Mesenteric fat pad (tissue), 1 donor: ENCODE results near the gene DUS4L. TPM values are rescaled to one million over a fixed set of nuclear protein-coding genes. Genes with fewer than 3 reads are reported as not detected.
"Not testable (repeated sequence)": the region's sequence is repeated elsewhere in the genome, so short reads cannot be mapped to it uniquely, and the experiment has no call there.

Experiments
- DNase-seq: peaks from one replicate; pipeline ENCODE4 v3.0.0-alpha.2; 2020; ENCODE audit warnings: low spot score
- long read RNA-seq: library from polyadenylated mRNA; unstranded; transcript quantifications from one replicate; pipeline ENCODE4 v2.0.0, GENCODE V29; 2020
- total RNA-seq: library from RNA; stranded (reverse); fragmentation: NEBNext Ultra II Directional; extraction: Animal tissue kit (Norgen Biotek cat#: 25700); gene quantifications from one replicate; pipeline ENCODE4 v1.2.1, GENCODE V29; 2021
- donor health status: DM: yes; HTN: yes; CAD: no.

The DUS4L gene, protein sequence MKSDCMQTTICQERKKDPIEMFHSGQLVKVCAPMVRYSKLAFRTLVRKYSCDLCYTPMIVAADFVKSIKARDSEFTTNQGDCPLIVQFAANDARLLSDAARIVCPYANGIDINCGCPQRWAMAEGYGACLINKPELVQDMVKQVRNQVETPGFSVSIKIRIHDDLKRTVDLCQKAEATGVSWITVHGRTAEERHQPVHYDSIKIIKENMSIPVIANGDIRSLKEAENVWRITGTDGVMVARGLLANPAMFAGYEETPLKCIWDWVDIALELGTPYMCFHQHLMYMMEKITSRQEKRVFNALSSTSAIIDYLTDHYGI
- 4.3 TPM for total RNA-seq
- long read RNA-seq, partial matches to known transcripts: 8 of 18 reads
- long read RNA-seq, other reads (novel, unspliced or antisense): 6 of 18 reads

DNA sequence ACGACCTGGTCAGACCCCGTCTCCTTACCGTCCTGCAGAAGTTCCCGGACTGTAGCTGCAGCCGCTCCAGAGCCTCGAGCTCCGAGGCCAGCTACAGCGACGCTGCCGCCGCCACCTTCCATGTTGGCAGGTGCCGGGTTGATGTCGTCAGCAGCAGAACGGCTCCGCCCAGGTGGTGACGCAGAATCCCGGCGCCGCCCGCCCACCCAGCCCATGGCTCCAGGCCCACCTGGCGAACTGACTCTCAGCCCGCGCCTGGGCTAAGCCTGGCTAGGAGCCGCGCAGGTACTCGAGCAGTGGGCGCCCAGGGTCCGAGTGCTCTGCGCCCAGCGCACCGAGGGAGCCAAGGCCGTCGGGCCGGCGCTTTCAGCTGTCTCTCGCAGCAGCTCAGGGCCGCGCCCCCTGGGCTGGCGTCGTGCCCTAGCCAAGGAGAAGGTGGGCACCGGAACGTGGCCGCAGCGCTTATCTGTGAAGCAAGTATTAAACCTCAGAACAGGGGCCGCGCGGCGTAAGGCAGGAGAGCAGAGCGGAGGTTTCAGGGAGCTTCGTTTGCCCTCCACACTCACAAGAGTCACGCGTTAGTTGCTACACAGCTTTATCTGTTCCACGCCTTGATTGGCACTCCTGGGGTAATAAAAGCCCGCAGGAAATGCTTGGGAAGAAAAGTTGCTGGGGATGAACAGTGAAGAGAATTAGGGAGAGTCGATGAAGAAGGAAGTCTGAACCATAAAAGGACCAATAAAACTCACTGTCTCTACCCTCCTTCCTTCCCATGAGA lies at the start of gene DUS4L, which contains the start of gene COG5:
TSS of gene DUS4L (plus strand) at position 197 of the 778 bp plus-strand sequence. CDS start 3,100 bp downstream, outside the sequence.
TSS of gene COG5 (minus strand) at position 146 of the 778 bp plus-strand sequence. CDS start at position 122, 24 bp downstream.
- DNase-seq: peak; percentile 92

DNA sequence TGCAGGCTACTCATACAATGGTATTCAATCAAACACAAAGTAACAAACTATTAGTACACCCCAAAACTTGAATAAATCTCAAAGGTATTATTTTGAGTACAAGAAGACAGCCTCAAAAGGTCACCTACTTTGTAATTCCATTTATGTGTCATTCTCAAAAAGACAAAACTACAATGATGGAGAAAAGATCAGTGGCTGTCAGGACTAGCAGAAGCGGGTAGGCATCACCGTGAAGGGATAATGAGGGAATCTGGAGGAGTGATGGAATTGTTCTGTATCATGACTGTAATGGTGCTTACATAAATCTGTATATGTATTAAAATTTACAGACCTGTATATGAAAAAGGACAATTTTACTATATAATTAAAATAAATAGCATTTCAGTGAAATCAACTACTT lies 37.1 kb upstream of the DUS4L start:
- DNase-seq: no peak

DNA sequence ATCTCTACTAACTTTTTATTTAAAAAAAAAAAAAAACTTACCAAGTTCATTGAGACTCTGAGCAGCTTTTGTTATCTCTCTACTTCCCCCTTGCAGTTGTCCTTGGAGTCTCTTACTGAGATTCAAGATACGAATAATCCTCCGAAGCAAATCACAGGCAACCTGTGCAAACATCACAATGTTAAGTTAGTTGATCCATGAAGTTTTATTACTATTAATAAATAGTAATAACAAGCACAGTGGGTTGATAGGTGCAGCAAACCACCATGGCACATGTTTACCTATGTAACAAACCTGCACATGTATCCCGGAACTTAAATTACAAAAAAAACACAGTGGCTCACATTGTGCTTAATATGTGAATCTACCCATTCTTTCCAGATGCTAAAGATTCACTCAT lies 36.6 kb upstream of the DUS4L start:
- DNase-seq: no peak

DNA sequence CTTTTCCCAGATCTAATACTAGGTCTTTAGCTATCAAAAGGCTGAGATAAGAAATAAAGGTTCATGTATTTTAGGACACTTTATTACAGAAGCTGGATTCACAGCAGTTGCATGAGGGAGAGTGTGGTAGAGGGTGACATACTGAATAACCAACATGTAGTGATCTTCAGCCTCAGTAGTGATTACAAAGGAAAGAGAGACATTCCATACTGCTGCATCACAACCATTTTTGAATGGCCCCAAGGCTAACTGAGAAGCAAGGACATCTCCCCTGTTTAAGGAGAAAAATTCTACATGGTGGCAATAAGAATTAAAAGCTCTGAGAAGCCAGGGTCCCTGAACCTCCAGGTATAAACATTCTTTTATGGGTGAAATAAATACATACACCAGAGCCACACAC lies 35.3 kb upstream of the DUS4L start:
- DNase-seq: no peak

DNA sequence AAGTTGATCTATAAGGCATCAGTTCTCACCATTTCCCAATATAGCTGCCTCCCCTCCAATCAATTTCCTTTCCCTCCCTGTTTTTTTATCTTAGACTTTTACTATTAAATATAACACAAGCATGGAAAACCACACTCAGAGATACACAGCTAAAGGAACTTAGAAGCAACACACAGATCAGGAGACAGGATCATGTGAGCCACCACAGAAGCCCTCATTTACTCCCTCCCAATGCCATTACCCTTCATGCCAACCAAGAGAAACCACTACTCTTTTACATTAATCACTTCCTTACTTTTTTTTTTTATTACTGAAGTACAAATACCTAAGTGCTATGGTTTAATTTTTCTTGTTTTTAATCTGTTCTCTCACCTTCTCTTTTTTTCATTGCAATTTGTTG lies 33.0 kb upstream of the DUS4L start:
- DNase-seq: no peak

DNA sequence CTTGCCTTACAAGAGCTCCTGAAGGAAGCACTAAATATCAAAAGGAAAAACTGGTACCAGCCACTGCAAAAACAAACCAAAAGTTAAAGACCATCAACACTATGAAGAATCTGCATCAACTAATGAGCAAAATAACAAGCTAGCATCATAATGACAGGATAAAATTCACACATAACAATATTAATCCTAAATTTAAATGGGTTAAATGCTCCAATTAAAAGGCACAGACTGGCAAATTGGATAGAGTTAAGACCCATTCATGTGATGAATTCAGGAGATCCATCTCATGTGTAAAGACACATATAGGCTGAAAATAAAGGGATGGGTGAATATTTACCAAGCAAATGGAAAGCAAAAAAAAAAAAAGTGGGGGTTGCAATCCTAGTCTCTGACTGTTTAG lies 29.6 kb upstream of the DUS4L start:
- no peak for DNase-seq

DNA sequence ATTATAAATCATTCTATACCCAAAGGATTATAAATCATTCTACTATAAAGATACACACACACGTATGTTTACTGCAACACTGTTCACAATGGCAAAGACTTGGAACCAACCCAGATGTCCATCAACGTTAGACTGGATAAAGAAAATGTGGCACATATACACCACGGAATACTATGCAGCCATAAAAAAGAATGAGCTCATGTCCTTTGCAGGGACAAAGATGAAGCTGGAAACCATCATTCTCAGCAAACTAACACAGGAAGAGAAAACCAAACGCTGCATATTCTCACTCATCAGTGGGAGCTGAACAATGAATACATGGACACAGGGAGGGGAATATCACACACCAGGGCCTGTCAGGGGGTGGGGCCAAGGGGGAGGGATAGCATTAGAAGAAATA lies 26.5 kb upstream of the DUS4L start:
- DNase-seq: not testable (repeated sequence)

DNA sequence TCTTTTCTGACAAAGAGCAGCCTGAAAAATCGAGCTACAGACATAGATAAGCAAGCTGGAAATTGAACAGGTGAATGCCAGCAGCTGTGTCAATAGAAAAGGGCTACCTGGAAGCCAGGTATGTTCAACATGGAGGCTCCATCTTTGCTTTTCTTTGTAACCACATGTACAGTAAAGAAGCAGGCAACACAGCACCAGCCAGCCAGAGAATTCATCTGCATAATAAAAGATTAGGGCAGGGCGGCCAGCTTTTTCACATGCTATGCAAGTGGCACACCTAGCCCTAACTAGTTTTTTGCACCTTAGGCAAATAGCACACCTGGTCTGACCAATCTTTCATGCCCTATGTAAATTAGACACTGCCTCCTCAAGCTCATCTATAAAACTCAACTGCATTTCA lies 25.8 kb upstream of the DUS4L start:
- DNase-seq: no peak

DNA sequence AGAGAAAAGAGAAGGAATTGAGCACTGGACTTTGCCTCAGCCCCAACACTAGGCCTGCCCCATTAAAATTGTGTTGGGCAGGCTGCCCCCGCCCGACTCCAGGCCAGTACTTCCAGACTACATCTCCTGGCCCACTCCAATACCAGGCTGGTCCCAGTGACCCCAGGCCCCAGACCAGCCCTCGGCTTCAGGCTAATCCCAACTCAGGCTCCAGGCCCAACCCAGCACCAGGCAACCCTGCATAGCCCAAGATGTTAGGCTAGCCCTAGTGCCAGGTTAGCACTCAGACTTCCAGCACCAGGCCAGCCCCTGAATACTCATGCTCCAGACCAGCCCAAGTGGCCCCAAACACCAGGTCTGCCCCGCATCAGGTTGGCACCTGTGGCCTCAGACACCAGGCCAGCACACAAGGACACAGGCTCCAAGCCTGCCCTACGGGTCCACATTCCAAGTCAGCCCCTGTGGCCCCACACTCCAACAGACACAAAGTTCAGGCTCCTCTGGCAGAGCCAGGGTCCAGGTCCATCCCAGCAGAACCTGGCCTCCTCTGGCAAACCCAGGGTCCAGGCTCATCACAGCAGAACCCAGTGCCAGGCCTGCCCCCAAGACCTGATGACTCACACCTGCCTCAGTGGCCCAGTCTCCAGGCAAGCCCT lies 20.3 kb upstream of the DUS4L start:
- no peak for DNase-seq

DNA sequence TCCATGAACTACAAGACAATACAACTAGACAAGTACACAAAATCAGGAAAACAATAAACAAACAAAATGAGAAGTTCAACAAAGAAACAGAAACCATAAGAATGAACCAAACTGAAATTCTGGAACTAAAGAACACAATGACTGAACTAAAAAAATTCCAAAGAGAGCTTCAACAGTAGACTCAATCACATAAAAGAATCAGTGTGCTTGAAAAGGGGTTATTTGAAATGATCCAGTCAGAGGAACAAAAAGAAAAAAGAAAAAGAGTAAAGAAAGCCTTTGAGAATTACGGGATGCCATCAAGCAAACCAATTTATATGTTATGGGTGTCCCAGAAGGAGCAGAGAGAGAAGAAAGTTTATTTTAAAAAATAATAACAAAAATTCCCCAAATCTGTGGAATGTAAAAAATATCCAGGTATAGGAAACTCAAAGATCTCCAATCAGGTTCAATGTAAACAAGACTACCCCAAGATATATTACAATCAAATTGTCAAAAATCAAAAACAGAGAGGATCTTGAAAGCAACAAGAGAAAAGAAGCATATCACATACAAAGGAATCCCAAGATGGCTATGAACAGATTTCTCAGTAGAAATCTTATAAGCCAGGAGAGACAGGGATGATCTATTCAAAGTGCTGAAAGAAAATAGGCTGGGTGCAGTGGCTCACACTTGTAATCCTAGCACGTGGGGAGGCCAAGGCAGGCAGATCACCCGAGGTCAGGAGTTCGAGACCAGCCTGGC lies 18.8 kb upstream of the DUS4L start:
- DNase-seq: no peak

DNA sequence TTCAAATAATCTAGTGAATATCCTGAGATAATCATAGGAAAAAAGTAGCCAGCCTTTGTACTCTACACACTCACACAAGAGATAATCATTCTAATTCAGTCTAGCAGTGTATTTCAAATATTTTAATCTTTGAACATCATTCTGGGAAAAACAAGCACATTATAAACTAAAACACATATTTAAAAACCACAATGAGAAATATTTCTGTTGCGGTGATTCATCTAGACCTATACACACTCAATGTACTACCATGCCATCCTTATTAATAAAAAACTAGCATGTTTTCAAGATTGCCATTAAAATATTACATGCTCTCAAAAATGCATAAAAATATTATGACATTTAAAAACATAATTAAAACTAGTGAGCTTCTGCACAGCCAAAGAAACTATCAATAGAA lies 11.8 kb upstream of the DUS4L start:
- DNase-seq: no peak

DNA sequence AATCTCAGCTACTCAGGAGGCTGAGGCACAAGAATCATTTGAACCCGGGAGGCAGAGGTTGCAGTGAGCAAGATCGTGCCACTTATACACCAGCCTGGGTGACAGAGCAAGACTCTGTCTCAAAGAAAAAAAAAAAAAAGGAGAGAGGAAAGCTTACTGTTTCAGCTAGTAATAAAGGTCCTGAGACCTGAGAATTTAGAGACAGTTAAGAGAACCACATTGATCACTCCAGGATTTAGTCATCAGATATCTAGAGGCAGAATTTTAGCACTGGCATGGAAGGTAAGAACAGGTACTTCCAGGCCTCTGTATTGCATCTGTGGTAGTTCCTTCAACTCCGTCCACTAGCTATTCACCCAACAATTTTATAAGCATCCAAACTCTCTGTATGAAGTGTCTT lies 7.9 kb upstream of the DUS4L start:
- no peak for DNase-seq

DNA sequence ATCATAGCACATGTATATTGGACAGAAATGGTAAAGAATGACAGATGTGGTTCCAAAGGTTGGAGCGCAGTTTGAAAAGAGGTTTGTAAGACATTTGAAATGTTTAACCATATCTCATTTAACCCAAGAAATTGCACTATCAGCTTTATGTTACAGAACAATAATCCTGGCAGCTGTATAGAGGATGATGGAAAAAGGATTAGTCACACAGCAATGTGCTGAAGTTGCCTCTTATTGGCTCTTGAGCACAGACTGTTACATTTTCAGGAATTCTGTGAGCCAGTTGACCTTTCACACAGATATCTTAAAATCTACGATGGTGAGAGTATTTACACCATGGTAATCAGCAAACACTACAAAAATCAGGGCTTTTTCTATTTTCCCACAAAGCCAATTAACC lies 3.9 kb upstream of the DUS4L start:
- DNase-seq: no peak

DNA sequence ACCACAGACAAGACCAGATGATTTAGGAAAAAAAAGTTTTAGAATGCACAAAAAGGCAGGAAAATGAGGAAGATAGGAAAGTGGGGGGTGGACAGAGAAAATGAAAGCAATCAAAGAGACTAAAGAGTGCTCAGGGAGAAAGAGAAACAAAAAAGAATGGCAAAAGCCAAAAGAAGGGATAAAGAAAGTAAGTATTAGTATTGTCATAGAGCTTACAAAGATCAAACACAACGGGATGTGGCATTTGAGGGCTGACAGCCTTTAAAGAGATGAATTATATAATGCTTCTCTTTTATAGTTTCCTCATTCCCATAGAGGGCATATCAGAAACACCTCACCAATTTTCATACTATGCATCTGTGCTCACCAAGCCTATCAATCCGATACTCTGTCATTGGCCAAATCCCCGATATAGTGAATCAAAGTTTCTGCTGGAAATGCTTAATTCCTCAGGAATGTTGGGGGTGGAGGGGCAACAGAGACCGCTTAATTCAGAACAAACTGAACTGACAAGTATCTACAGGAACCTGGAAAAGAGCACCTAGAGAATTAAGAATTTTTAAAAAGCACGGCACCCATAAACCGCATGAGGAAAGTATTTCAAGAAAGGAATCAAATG lies 2.8 kb upstream of the DUS4L start:
- DNase-seq: no peak

DNA sequence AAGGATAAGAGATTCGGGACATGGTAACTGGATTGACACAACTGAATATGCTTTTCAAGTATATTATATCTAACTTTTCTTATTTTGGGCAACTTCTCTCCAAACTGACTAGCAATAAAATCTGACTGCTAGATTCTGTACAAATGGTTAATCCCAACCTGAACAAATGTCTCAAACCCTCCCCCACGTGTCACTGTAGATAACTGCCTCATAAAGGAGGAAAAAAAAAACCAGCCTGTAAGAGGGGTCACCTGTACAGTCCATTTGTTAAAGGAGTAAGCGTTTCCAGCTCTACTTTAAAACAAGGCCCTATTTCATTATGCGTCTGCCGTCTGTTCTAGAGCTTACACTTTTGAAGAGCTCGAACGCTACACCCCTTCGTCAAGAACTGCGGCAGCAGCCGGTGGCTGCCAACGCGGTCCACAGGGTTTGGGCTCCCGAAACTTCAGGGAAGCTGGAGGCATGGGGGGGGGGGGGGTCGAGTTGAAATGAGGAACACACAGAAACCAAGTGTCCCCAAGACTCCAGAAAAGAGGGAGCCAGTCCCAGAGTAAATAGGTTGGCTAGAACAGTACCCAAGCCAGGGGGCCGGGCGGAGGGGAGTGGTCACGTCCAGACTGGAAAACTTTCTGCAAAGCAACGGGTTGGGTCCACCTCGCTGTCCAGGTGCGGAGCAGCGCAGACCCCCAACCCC lies 543 bp upstream of the DUS4L start:
- DNase-seq: no peak

DNA sequence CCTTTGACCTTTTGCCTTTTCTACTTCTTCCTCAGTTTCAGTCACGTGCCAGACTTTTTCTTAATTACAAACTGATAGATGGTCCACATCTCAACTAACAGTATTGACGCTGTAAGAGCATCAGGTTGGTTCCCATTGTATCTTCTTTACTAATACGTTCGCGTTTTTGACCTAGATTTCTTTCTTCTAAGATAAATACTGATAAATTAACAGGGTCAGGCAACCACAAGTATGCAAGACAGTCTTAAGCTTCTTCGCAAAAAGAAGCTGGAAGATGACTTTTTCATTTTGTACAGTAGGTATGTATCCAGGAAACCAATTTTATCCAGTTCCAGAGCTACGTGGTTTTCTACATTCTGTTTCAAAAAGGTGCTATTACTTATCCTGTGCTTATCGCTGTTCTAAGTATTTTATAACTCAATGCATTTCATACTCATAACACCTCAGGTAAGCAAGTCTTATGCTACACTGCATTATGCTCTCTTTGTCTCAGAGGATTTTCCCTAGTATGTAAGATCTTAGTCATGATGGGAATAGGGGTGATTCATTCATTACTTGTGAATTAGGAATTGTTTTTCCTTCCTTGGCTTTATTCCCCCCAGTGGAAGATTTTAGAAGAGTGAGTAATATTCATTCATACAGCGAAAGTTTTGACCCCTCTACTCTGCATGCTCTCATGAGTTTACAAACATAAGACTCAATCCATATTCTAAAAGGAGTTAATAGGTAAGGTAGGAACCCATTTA lies 955 bp downstream of the DUS4L start:
- no peak for DNase-seq

DNA sequence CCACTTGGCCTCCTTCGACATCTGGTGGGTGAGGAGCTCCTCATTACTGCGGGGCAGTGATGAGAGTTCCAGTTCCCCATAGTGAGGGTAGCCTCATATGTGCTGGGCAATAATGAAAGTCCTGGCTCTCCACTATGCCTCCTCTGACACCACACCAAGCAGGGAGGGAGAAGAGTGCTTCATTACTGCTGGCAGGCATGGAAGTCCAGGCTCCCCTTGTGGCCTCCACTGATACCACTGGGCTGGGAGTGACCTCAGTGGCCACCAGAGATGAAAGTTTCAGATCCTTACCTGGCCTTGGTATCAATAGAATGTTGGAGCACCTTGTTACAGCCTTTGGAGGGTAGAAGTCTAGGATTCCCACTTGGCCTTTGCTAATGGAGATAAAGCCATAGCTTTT lies 6.5 kb downstream of the DUS4L start:
- DNase-seq: no peak

DNA sequence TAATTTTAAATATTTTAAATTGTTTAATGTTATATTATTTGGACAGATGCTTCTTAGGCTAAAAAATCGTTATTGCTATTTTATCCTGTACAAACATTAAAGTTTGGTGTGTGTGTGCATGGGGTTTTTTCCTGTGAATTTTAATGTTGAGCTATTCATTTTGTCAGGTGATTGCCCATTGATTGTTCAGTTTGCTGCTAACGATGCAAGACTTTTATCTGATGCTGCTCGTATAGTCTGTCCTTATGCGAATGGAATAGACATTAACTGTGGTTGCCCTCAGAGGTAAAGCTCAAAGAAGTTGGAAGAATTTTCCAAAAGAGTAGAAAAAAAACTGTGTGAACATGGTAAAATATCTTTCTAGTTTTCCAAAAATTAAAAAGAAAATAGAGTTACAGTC lies 9.8 kb downstream of the DUS4L start:
- DNase-seq: no peak

DNA sequence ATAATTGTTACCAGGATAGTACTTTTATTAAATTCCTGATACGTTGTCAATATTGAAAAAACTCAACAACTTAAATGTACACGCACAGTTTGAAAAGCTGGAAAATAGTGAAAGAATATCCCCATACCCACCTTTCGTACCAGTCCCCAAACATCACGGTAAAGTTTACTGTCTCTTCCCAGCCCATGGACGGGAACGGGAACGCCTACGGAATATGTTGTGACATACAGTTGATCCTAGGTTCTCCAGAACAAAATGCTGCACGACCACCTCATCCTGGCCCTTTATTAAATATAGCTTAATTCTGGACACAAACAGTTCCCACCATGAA lies 15.7 kb downstream of the DUS4L start:
- no peak for DNase-seq
